Dermis blood vessel endothelial cell (primary cell): ENCODE measurements around the gene CLEC2A. TPM values are rescaled to one million over a fixed set of nuclear protein-coding genes. Genes with fewer than 3 reads are reported as not detected.
A peak's percentile ranks its signal among the peaks of the same experiment; 100 is the strongest.
"Not testable (repeated sequence)": the region's sequence is repeated elsewhere in the genome, so short reads cannot be mapped to it uniquely, and the experiment has no call there.

Source experiments
- DNase-seq: peaks from one replicate; pipeline ENCODE4 v3.0.0; 2010
- total RNA-seq: library from RNA; depleted of rRNA; stranded (reverse); fragments of >200 nt; gene quantifications from 2 replicates; pipeline ENCODE4 v1.2.3, GENCODE V29; 2014

Gene CLEC2A
- not detected in 2 replicates for total RNA-seq

GRCh38 chr12:9932270-9932669 lies at the start of gene CLEC2A:
Gene CLEC2A (minus strand): TSS chr12:9932370. CDS start chr12:9932329, 41 bp downstream.
- no peak for DNase-seq

- no peak for DNase-seq
Measured at GRCh38 chr12:9980126-9980525, 48.0 kb upstream of the CLEC2A start.

- DNase-seq, result no peak
Measured at GRCh38 chr12:9977916-9978315, 45.7 kb upstream of the CLEC2A start.

GRCh38 chr12:9976626-9977025 lies 44.5 kb upstream of the CLEC2A start:
- not testable (repeated sequence) for DNase-seq

GRCh38 chr12:9975614-9976013 lies 43.4 kb upstream of the CLEC2A start:
- no peak for DNase-seq

- not testable (repeated sequence) for DNase-seq
Measured at GRCh38 chr12:9974731-9975130, 42.6 kb upstream of the CLEC2A start.

- DNase-seq, result no peak
Measured at GRCh38 chr12:9973949-9974348, 41.8 kb upstream of the CLEC2A start.

- no peak for DNase-seq
Measured at GRCh38 chr12:9971181-9971580, 39.0 kb upstream of the CLEC2A start, which contains the start of gene CLEC12A. Gene CLEC12A (plus strand): TSS chr12:9971409. CDS start chr12:9971597, 188 bp downstream.

- DNase-seq, result no peak
Measured at GRCh38 chr12:9969673-9970072, 37.5 kb upstream of the CLEC2A start.

GRCh38 chr12:9961901-9962300 lies 29.7 kb upstream of the CLEC2A start:
- no peak for DNase-seq

- no peak for DNase-seq
Measured at GRCh38 chr12:9961106-9961505, 28.9 kb upstream of the CLEC2A start.

GRCh38 chr12:9960590-9960989 lies 28.4 kb upstream of the CLEC2A start:
- no peak for DNase-seq

- no peak for DNase-seq
Measured at GRCh38 chr12:9957834-9958233, 25.7 kb upstream of the CLEC2A start.

GRCh38 chr12:9952954-9953729 lies 21.0 kb upstream of the CLEC2A start:
- DNase-seq, result not testable (repeated sequence)

GRCh38 chr12:9951026-9951675 lies 19.0 kb upstream of the CLEC2A start:
- no peak for DNase-seq

- DNase-seq, result no peak
Measured at GRCh38 chr12:9948606-9949296, 16.6 kb upstream of the CLEC2A start.

GRCh38 chr12:9947674-9948073 lies 15.5 kb upstream of the CLEC2A start:
- DNase-seq, result no peak

- no peak for DNase-seq
Measured at GRCh38 chr12:9944391-9944790, 12.2 kb upstream of the CLEC2A start.

GRCh38 chr12:9943240-9943639 lies 11.1 kb upstream of the CLEC2A start:
- DNase-seq, result no peak

- DNase-seq, result no peak
Measured at GRCh38 chr12:9941838-9942237, 9.7 kb upstream of the CLEC2A start.

- peak; percentile 38 for DNase-seq
Measured at GRCh38 chr12:9940375-9940774, 8.2 kb upstream of the CLEC2A start.

GRCh38 chr12:9936591-9936990 lies 4.4 kb upstream of the CLEC2A start:
- no peak for DNase-seq

- no peak for DNase-seq
Measured at GRCh38 chr12:9935026-9935425, 2.9 kb upstream of the CLEC2A start.

- no peak for DNase-seq
Measured at GRCh38 chr12:9933958-9934357, 1.8 kb upstream of the CLEC2A start.
